Measurements from ENCODE around the gene P2RY6.

DNA sequence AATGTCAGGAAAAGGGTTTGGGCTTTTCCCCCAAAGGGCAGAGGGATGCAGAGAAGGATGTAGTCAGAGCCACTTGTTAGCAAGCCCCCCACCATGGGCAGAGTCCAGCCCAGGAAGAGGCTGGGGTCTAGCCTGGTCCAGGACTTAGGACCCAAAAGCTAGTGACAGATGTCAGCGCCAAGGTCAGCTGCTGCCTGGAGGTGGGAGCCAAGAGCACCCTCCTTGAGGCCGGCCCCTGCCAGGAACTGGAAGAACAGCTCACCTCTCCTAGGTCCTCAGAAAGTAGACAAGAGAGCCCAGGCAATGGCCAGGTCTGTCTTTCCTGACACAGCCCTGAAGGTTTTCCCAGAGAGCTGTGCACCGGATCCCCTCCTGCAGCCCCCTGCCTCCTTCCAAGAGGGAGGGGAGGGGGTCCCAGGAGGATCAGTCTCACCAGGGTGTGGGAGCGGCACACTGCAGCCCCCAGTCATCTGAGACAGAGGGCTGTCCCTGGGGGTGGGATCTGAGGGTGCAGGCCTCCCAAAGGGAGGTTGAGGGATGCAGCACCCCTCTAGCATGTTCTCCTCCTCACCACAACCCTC is 21.3 kb downstream of the P2RY6 start:
- TF ChIP-seq, protein P1, sequence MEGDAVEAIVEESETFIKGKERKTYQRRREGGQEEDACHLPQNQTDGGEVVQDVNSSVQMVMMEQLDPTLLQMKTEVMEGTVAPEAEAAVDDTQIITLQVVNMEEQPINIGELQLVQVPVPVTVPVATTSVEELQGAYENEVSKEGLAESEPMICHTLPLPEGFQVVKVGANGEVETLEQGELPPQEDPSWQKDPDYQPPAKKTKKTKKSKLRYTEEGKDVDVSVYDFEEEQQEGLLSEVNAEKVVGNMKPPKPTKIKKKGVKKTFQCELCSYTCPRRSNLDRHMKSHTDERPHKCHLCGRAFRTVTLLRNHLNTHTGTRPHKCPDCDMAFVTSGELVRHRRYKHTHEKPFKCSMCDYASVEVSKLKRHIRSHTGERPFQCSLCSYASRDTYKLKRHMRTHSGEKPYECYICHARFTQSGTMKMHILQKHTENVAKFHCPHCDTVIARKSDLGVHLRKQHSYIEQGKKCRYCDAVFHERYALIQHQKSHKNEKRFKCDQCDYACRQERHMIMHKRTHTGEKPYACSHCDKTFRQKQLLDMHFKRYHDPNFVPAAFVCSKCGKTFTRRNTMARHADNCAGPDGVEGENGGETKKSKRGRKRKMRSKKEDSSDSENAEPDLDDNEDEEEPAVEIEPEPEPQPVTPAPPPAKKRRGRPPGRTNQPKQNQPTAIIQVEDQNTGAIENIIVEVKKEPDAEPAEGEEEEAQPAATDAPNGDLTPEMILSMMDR (IDR thresholded peaks at IDR 0.05) = no peak
- no peak for TF ChIP-seq POLR2A (IDR thresholded peaks at IDR 0.05)

Data from lower leg skin (tissue), 3 donors.